K562 (cell line): ENCODE results near the gene RNU11. TPM values are rescaled to one million over a fixed set of nuclear protein-coding genes. Genes with fewer than 3 reads are reported as not detected.

Experiments
- ATAC-seq: fragments of 200-7000 bp; cut with Tn5 transposase; 3 replicates; pipeline ENCODE4 v1.9.1; 2020; ENCODE audit warnings: moderate library complexity
- BruUV-seq: library from RNA; stranded (reverse); fragments of 400-500 nt; replicated peaks from 2 replicates; lab custom pipeline; 2021; lab: Mats Ljungman, UMichigan
- CTCF ChIA-PET: fragments of 300-600 bp; formaldehyde crosslinking; extraction: SDS; loops from one replicate; lab custom pipeline; 2021; ENCODE audit warnings: low intra/inter-chr PET ratio; lab: Yijun Ruan, JAX
- POLR2A ChIA-PET: fragments of 300-600, 350-650 bp; sonication (Branson Sonifier 250); formaldehyde crosslinking; extraction: SDS; loops from one replicate; lab custom pipeline; 2021; ENCODE audit warnings: antibody characterized with exemption, inconsistent platforms; lab: Yijun Ruan, JAX
- DNase-seq, 4 experiments: peaks; one replicate each; pipeline versions ENCODE4 v3.0.0 to v3.0.0-alpha.2; 2011 to 2018; ENCODE audit warnings: low spot score in 3 of 4, mixed read lengths in 3 of 4; ENCODE audit errors: extremely low read depth in 1 of 4
- FAIRE-seq: peaks from 2 replicates; lab custom pipeline; 2011; peaks lifted over from hg19 to GRCh38; lab: Jason Lieb, UNC
- H2AFZ ChIP-seq: 2 replicates; pipeline ENCODE4 v1.6.0; 2011; ENCODE audit warnings: low read depth, low read length, control low read depth, inconsistent platforms
- H3K27ac ChIP-seq: fragments of 200-600 bp; 3 replicates; pipeline ENCODE4 v1.8.0; 2011; ENCODE audit warnings: low read depth, mild to moderate bottlenecking, control low read depth, inconsistent platforms, low read length, moderate library complexity, mixed read lengths; ENCODE audit errors: extremely low read depth
- H3K27me3 ChIP-seq, 2 experiments: fragments of 300-600 bp in 1 of 2; 2 replicates in 1 of 2; 3 replicates in 1 of 2; pipeline versions ENCODE4 v1.6.0 to v1.8.0; 2011; ENCODE audit warnings: inconsistent platforms in 2 of 2, low read length in 2 of 2, mild to moderate bottlenecking in 1 of 2, mixed read lengths in 1 of 2, moderate library complexity in 1 of 2; ENCODE audit not compliant: control insufficient read depth in 2 of 2, insufficient read depth in 2 of 2
- H3K36me3 ChIP-seq: fragments of 300-600 bp; 3 replicates; pipeline ENCODE4 v1.8.0; 2011; ENCODE audit warnings: mild to moderate bottlenecking, low read length, inconsistent platforms; ENCODE audit not compliant: control insufficient read depth, insufficient read depth
- H3K4me1 ChIP-seq, 2 experiments: fragments of 200-600 bp in 1 of 2; replicated peaks in 1 of 2; 2 replicates in 1 of 2; 3 replicates in 1 of 2; pipeline versions ENCODE4 v1.5.1 to v1.8.0; 2011; ENCODE audit warnings: inconsistent platforms in 2 of 2, low read length in 2 of 2, mild to moderate bottlenecking in 1 of 2, mixed read lengths in 1 of 2, moderate library complexity in 1 of 2; ENCODE audit not compliant: control insufficient read depth in 2 of 2, insufficient read depth in 2 of 2
- H3K4me2 ChIP-seq: 2 replicates; pipeline ENCODE4 v1.6.1; 2011; ENCODE audit warnings: low read length, control low read depth, inconsistent platforms, mixed read lengths; ENCODE audit not compliant: insufficient read depth
- H3K4me3 ChIP-seq: fragments of 200-600 bp; sonication (generic), shearing (Covaris generic); 2 replicates; pipeline ENCODE4 v1.5.1; 2016; ENCODE audit warnings: control low read depth, inconsistent platforms
- H3K79me2 ChIP-seq: fragments of 200-600 bp; 3 replicates; pipeline ENCODE4 v1.8.0; 2011; ENCODE audit warnings: low read length, inconsistent platforms; ENCODE audit not compliant: control insufficient read depth, insufficient read depth
- H3K9ac ChIP-seq, 2 experiments: 2 replicates each; pipeline versions ENCODE4 v1.6.0 to v1.6.1; 2011; ENCODE audit warnings: low read depth in 2 of 2, low read length in 2 of 2, control low read depth in 1 of 2, inconsistent platforms in 1 of 2, mild to moderate bottlenecking in 1 of 2, mixed read lengths in 1 of 2; ENCODE audit not compliant: insufficient read depth in 1 of 2
- H3K9me1 ChIP-seq: one replicate; pipeline ENCODE4 v1.6.0; 2011; ENCODE audit warnings: inconsistent platforms, mild to moderate bottlenecking, low read length, moderate library complexity; ENCODE audit not compliant: control insufficient read depth, insufficient read depth
- H3K9me3 ChIP-seq: replicated peaks from 2 replicates; pipeline ENCODE4 v1.5.1; 2011; ENCODE audit warnings: low read depth, low read length, inconsistent platforms; ENCODE audit not compliant: control insufficient read depth, insufficient read depth
- H4K20me1 ChIP-seq: replicated peaks from 2 replicates; pipeline ENCODE4 v1.6.1; 2011; ENCODE audit warnings: low read length, inconsistent platforms, mixed read lengths; ENCODE audit not compliant: control insufficient read depth, insufficient read depth
- HEY1 ChIP-seq: fragments of 250-450 bp; sonication (Bioruptor Pico); IDR thresholded peaks from 2 replicates; pipeline ENCODE4 v1.5.0; 2020; ENCODE audit warnings: mild to moderate bottlenecking, moderate library complexity, borderline replicate concordance
- JUN ChIP-seq, 2 experiments: sonication (generic) in 1 of 2; formaldehyde crosslinking in 1 of 2; IDR thresholded peaks; 2 replicates each; pipeline versions ENCODE4 v1.6.1 to v1.8.0; 2012 to 2022; ENCODE audit warnings: borderline replicate concordance in 2 of 2, mild to moderate bottlenecking in 2 of 2, improper control_type of control experiment in 1 of 2, low read depth in 1 of 2, low read length in 1 of 2, missing genetic modification reagents in 1 of 2
- JUND ChIP-seq, 2 experiments: IDR thresholded peaks; 2 replicates in 1 of 2; 3 replicates in 1 of 2; pipeline ENCODE4 v1.6.1; 2011; ENCODE audit warnings: borderline replicate concordance in 2 of 2, low read depth in 2 of 2, low read length in 2 of 2, improper control_type of control experiment in 1 of 2, missing biosample characterization in 1 of 2, missing genetic modification characterization in 1 of 2, missing genetic modification reagents in 1 of 2
- KDM4B ChIP-seq, 2 experiments: fragments of 450-650 bp in 1 of 2; sonication (generic) in 1 of 2; IDR thresholded peaks; 2 replicates each; pipeline ENCODE4 v1.6.1; 2016 to 2017; ENCODE audit warnings: borderline replicate concordance in 2 of 2, antibody characterized with exemption in 1 of 2, low read depth in 1 of 2, mild to moderate bottlenecking in 1 of 2
- L3MBTL2 ChIP-seq: fragments of 450-650 bp; IDR thresholded peaks from 2 replicates; pipeline ENCODE4 v1.6.1; 2016; ENCODE audit warnings: mild to moderate bottlenecking, moderate library complexity
- NR4A1 ChIP-seq, 2 experiments: fragments of 250-450 bp in 1 of 2; fragments of 450-650 bp in 1 of 2; sonication (Bioruptor Pico) in 1 of 2; IDR thresholded peaks; 2 replicates each; pipeline versions ENCODE4 v1.4.0 to v1.6.1; 2016 to 2020; ENCODE audit warnings: mild to moderate bottlenecking in 2 of 2, missing compliant biosample characterization in 1 of 2, missing genetic modification characterization in 1 of 2, moderate library complexity in 1 of 2
- POLR2AphosphoS2 ChIP-seq: IDR thresholded peaks from 2 replicates; pipeline ENCODE4 v1.6.1; 2012; ENCODE audit warnings: low read length, improper control_type of control experiment
- TAF7 ChIP-seq: fragments of 450-650 bp; IDR thresholded peaks from 2 replicates; pipeline ENCODE4 v1.6.1; 2016; ENCODE audit warnings: missing genetic modification characterization, missing compliant biosample characterization
- TBP ChIP-seq: optimal IDR thresholded peaks from 2 replicates; pipeline ENCODE3; 2011; ENCODE audit warnings: low read depth, low read length, improper control_type of control experiment
- ZNF212 ChIP-seq: fragments of 450-650 bp; formaldehyde crosslinking; IDR thresholded peaks from 2 replicates; pipeline ENCODE4 v1.4.0; 2020; ENCODE audit warnings: mild to moderate bottlenecking
- ZNF77 ChIP-seq: fragments of 250-450 bp; sonication (Bioruptor Pico); IDR thresholded peaks from 2 replicates; pipeline ENCODE4 v1.5.0; 2020
- WGBS: fragments of 100-300 bp; shearing (Covaris generic); methylation state at CpG from one replicate; pipeline ENCODE4 v1.1.6; 2016; ENCODE audit warnings: low coverage, mixed read lengths; ENCODE audit not compliant: insufficient coverage; ENCODE audit errors: missing lambda C conversion rate; 5-methylcytosine and 5-hydroxymethylcytosine counted together
- in situ Hi-C: fragments of 300-500 bp; cut with MboI; formaldehyde crosslinking; loops from 4 replicates; pipeline ENCODE4 v1.15.0; 2018; ENCODE audit warnings: inconsistent platforms, mixed read lengths
- intact Hi-C: fragments of 100-400 bp; cut with micrococcal nuclease; formaldehyde crosslinking; loops from 2 replicates; pipeline ENCODE4 v1.14.2; 2022
- polyA plus RNA-seq, 8 experiments: library from polyadenylated mRNA; depleted of rRNA in 4 of 8; stranded (reverse) in 5 of 8; unstranded in 3 of 8; fragments of >200 nt; fragmentation: Nextera tagmentation in 2 of 8; fragmentation: Illumina TruSeq in 1 of 8; extraction: Ambion mirVana in 2 of 8; extraction: Trizol in 1 of 8; gene quantifications; 2 replicates each; pipeline versions ENCODE4 v1.2.1 to v1.2.3, GENCODE V29; 2011 to 2014; ENCODE audit warnings: inconsistent platforms in 1 of 8, missing spikeins in 1 of 8
- total RNA-seq, 7 experiments: library from RNA; depleted of rRNA in 6 of 7; stranded (reverse); fragments of >200 nt in 6 of 7; fragmentation: Illumina TruSeq in 2 of 7; extraction: Trizol in 2 of 7; gene quantifications; 2 replicates each; pipeline versions ENCODE4 v1.2.1 to v1.2.3, GENCODE V29; 2011 to 2021; ENCODE audit warnings: low replicate concordance in 1 of 7
- TF ChIP-seq, protein P1 (sequence below): fragments of 450-650 bp; IDR thresholded peaks from 2 replicates; pipeline ENCODE4 v1.6.1; 2014; ENCODE audit warnings: low read depth, mild to moderate bottlenecking, moderate library complexity, borderline replicate concordance
- TF ChIP-seq, protein P2 (sequence below): fragments of 200-800 bp; sonication (Bioruptor generic); IDR thresholded peaks from 2 replicates; pipeline ENCODE4 v1.6.1; 2017; ENCODE audit warnings: missing genetic modification characterization, missing compliant biosample characterization

Gene RNU11
- total and polyA plus RNA-seq, 9 of the 15 experiments (the other 6 are each of a cell fraction or from before 2014, with no cell fraction given): not detected

DNA sequence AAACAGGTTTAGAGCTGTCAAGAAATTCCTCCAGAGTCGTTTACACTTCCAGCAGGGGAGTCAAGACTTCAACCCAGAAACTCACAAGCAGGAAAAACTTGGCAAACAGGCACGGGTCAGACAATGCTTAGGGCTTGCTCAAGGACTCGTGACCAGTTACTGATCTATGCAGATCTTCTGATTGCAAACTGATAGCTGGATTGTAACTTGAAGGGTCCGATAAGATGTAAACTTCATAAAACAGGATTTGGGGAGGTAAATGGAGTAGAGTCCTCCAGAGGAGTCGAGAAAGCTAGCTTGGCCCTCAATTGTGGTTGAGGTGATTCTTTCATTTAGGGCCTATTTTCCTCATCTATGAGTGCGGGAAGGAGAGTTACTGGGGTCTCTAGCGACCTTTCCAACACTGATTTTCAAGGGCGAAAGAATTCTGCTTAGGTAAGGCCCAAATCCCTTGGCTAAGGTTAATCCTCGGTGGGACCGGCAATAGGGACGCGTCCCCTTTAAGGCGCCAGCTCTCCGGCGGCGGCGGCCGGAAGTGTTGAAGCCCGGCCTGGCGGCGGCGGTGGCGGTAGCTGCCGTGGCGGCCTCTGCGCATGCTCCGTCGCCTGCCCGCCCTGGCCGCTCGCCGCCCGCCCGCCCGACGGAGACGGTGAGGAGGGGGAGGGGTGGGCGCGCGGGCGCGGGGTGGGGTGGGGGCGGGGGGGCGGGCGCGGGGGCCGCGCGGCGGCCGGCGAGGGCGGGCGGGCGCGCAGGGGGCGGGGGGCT, 20.0 kb downstream of the RNU11 start, which contains the start of gene GMEB1:
Gene GMEB1 (plus strand): TSS at position 594 of the 765 bp plus-strand sequence. CDS start 14,829 bp downstream, outside the sequence.
- H3K9me3 ChIP-seq: no peaks in the 10 kb centered on the region
- peaks cover 3 to 28% of the 10 kb centered on the region in 2 experiments; a peak in 4 of 5 replicates for H3K4me1 ChIP-seq
- H3K36me3 ChIP-seq: no peaks in the 10 kb centered on the region
- POLR2A ChIA-PET: interaction anchor here (0.5 to 13.8 kb wide), 22 partner anchors 9 to 772 kb away, joined by 3 to 240 read pairs (median 4); partner anchors contain the start of genes RNU11, TAF12 and YTHDF2
- in situ Hi-C loops (no loop called here), intact Hi-C loops (loop anchor here (2.0 kb wide), 1 partner anchor 20 kb away; the partner anchor contains the start of gene RNU11)
- ATAC-seq (peak; percentile 91), DNase-seq (peak; percentile 95 to 100 (median 98)), FAIRE-seq (peak; percentile 80)
- H3K27me3 ChIP-seq: no peaks in the 10 kb centered on the region
- TSS peak; percentile 87 for BruUV-seq
- peak within 1 kb of the TSS; percentile 97 for H2AFZ ChIP-seq
- CTCF ChIA-PET: interaction anchor here (0.6 to 0.9 kb wide), 2 partner anchors 214 to 805 kb away, joined by 3 to 5 read pairs; no protein-coding TSS in a partner anchor
- H3K4me2 ChIP-seq: peak within 1 kb of the TSS; percentile 89
- H3K9me1 ChIP-seq: no peaks in the 10 kb centered on the region
- no peaks in the 10 kb centered on the region for H4K20me1 ChIP-seq
- peaks cover 34% of the 10 kb centered on the region for H3K79me2 ChIP-seq
- peak within 1 kb of the TSS; percentile 98 for H3K4me3 ChIP-seq
- H3K27ac ChIP-seq: peak within 1 kb of the TSS; percentile 95
- peak within 1 kb of the TSS; percentile 95 to 100 for H3K9ac ChIP-seq
- WGBS: 2% methylated on average over 42 of the region's 57 CpGs
- TF ChIP-seq HEY1 (CRISPR knock-in tag): no peak
- TF ChIP-seq JUN (IDR thresholded peaks at IDR 0.05; ENCODE audit: borderline replicate concordance, low read depth, low read length): no peak
- no peak for TF ChIP-seq JUN (CRISPR knock-in tag; IDR thresholded peaks at IDR 0.05; ENCODE audit: borderline replicate concordance)
- TF ChIP-seq ZNF212: no peak
- no peak for TF ChIP-seq POLR2AphosphoS2
- peak; percentile 39; the same call in 1 of the 2 replicates for TF ChIP-seq TAF7
- TF ChIP-seq, protein P1, sequence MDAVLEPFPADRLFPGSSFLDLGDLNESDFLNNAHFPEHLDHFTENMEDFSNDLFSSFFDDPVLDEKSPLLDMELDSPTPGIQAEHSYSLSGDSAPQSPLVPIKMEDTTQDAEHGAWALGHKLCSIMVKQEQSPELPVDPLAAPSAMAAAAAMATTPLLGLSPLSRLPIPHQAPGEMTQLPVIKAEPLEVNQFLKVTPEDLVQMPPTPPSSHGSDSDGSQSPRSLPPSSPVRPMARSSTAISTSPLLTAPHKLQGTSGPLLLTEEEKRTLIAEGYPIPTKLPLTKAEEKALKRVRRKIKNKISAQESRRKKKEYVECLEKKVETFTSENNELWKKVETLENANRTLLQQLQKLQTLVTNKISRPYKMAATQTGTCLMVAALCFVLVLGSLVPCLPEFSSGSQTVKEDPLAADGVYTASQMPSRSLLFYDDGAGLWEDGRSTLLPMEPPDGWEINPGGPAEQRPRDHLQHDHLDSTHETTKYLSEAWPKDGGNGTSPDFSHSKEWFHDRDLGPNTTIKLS: peak; percentile 65; the same call in 1 of the 2 replicates
- TF ChIP-seq NR4A1 (CRISPR knock-in tag; IDR thresholded peaks at IDR 0.05): no peak
- peak; percentile 41; the same call in 1 of the 2 replicates for TF ChIP-seq NR4A1 (tag; IDR thresholded peaks at IDR 0.05)
- no peak for TF ChIP-seq ZNF77
- peak in 1 of 2 experiments; percentile 46; a peak in 1 of 4 replicates for TF ChIP-seq KDM4B (IDR thresholded peaks at IDR 0.05; ENCODE audit: borderline replicate concordance in 2 of 2, low read depth in 1 of 2)
- TF ChIP-seq JUND (IDR thresholded peaks at IDR 0.05; ENCODE audit: borderline replicate concordance, low read depth, low read length): peak; percentile 30
- no peak for TF ChIP-seq JUND (tag; IDR thresholded peaks at IDR 0.05; ENCODE audit: borderline replicate concordance, low read depth, low read length)
- TF ChIP-seq, protein P2, sequence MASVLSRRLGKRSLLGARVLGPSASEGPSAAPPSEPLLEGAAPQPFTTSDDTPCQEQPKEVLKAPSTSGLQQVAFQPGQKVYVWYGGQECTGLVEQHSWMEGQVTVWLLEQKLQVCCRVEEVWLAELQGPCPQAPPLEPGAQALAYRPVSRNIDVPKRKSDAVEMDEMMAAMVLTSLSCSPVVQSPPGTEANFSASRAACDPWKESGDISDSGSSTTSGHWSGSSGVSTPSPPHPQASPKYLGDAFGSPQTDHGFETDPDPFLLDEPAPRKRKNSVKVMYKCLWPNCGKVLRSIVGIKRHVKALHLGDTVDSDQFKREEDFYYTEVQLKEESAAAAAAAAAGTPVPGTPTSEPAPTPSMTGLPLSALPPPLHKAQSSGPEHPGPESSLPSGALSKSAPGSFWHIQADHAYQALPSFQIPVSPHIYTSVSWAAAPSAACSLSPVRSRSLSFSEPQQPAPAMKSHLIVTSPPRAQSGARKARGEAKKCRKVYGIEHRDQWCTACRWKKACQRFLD (CRISPR knock-in tag): peak; percentile 67
- peak; percentile 76 for TF ChIP-seq L3MBTL2
- TF ChIP-seq TBP: peak; percentile 68
